Hepatic stellate cell (primary cell): ENCODE results near the gene SAPCD2.
A peak's percentile ranks its signal among the peaks of the same experiment; 100 is the strongest.
"Not testable (repeated sequence)": the region's sequence is repeated elsewhere in the genome, so short reads cannot be mapped to it uniquely, and the experiment has no call there.

Experiments used
- DNase-seq: peaks from one replicate; pipeline ENCODE4 v3.0.0; 2011; ENCODE audit warnings: low spot score

Gene SAPCD2

GRCh38 chr9:137070201-137070905 is at the start of gene SAPCD2:
TSS of gene SAPCD2 (minus strand) at chr9:137070557. CDS start at chr9:137070460, 97 bp downstream.
- DNase-seq: peak; percentile 97

GRCh38 chr9:137118092-137118603 is 47.8 kb upstream of the SAPCD2 start:
- DNase-seq: not testable (repeated sequence)

- DNase-seq: no peak
Measured at GRCh38 chr9:137117269-137117731, 46.9 kb upstream of the SAPCD2 start.

- no peak for DNase-seq
Measured at GRCh38 chr9:137116728-137117127, 46.4 kb upstream of the SAPCD2 start.

- no peak for DNase-seq
Measured at GRCh38 chr9:137116027-137116507, 45.7 kb upstream of the SAPCD2 start.

GRCh38 chr9:137115394-137116026 is 45.2 kb upstream of the SAPCD2 start:
- DNase-seq: no peak

- DNase-seq: peak; percentile 87
Measured at GRCh38 chr9:137114613-137115393, 44.4 kb upstream of the SAPCD2 start, which contains the start of gene DPP7. TSS of gene DPP7 (minus strand) at chr9:137114733. CDS start at chr9:137114713, 20 bp downstream.

GRCh38 chr9:137114220-137114612 is 43.9 kb upstream of the SAPCD2 start:
- DNase-seq: no peak

GRCh38 chr9:137113385-137114159 is 43.2 kb upstream of the SAPCD2 start:
- DNase-seq: no peak

GRCh38 chr9:137112564-137113384 is 42.4 kb upstream of the SAPCD2 start:
- DNase-seq: no peak

- no peak for DNase-seq
Measured at GRCh38 chr9:137111788-137112563, 41.6 kb upstream of the SAPCD2 start.

GRCh38 chr9:137110911-137111787 is 40.8 kb upstream of the SAPCD2 start:
- no peak for DNase-seq

- no peak for DNase-seq
Measured at GRCh38 chr9:137110147-137110910, 40.0 kb upstream of the SAPCD2 start.

GRCh38 chr9:137109250-137110146 is 39.1 kb upstream of the SAPCD2 start:
- no peak for DNase-seq

- no peak for DNase-seq
Measured at GRCh38 chr9:137108608-137109249, 38.4 kb upstream of the SAPCD2 start.

GRCh38 chr9:137107982-137108381 is 37.6 kb upstream of the SAPCD2 start:
- no peak for DNase-seq
